Transverse colon (tissue), 4 donors: ENCODE data around the gene RAF1. TPM values are rescaled to one million over a fixed set of nuclear protein-coding genes. Genes with fewer than 3 reads are reported as not detected.
A peak's percentile ranks its signal among the peaks of the same experiment; 100 is the strongest.

Experiments
- DNase-seq: peaks from one replicate; pipeline ENCODE4 v3.0.0-alpha.2; 2019
- H3K27ac ChIP-seq, 4 donors: fragments of 200-600 bp; sonication (generic); 2 replicates each; pipeline ENCODE4 v1.5.1; 2016 to 2018; ENCODE audit warnings: inconsistent platforms in 4 of 4
- H3K27me3 ChIP-seq: fragments of 200-600 bp; sonication (generic); 2 replicates; pipeline ENCODE4 v1.5.1; 2017; ENCODE audit warnings: inconsistent platforms
- H3K36me3 ChIP-seq, 4 donors: fragments of 200-600 bp; sonication (generic); 2 replicates each; pipeline ENCODE4 v1.5.1; 2017 to 2019; ENCODE audit warnings: inconsistent platforms in 4 of 4
- H3K4me1 ChIP-seq, 4 donors: fragments of 200-600 bp; sonication (generic); 2 replicates each; pipeline ENCODE4 v1.5.1; 2017 to 2020; ENCODE audit warnings: inconsistent platforms in 4 of 4
- H3K4me3 ChIP-seq, 4 donors: fragments of 200-600 bp; sonication (generic); 1 replicate in 1 of 4; 2 replicates in 3 of 4; pipeline versions ENCODE4 v1.5.1 to v1.6.1; 2017 to 2019; ENCODE audit warnings: inconsistent platforms in 4 of 4
- H3K9me3 ChIP-seq, 2 donors: fragments of 200-600 bp; sonication (generic); 2 replicates each; pipeline ENCODE4 v1.5.1; 2017 to 2019; ENCODE audit warnings: inconsistent platforms in 2 of 2
- CTCF ChIP-seq, 5 experiments: fragments of 200-600 bp in 3 of 5; fragments of 450-650 bp in 2 of 5; sonication (generic) in 3 of 5; IDR thresholded peaks; 1 replicate in 2 of 5; 2 replicates in 3 of 5; pipeline ENCODE4 v1.5.1; 2016 to 2017; ENCODE audit warnings: antibody characterized with exemption in 5 of 5, inconsistent platforms in 3 of 5, mild to moderate bottlenecking in 2 of 5, moderate library complexity in 1 of 5
- EP300 ChIP-seq: sonication (generic); formaldehyde crosslinking; IDR thresholded peaks from one replicate; pipeline ENCODE4 v1.6.1; 2017; ENCODE audit warnings: antibody characterized with exemption, low read depth
- POLR2A ChIP-seq: fragments of 450-650 bp; IDR thresholded peaks from one replicate; pipeline ENCODE4 v1.6.1; 2016; ENCODE audit warnings: antibody characterized with exemption, mild to moderate bottlenecking, moderate library complexity
- POLR2AphosphoS5 ChIP-seq, 3 donors: sonication (generic); formaldehyde crosslinking; IDR thresholded peaks; one replicate each; pipeline ENCODE4 v1.6.1; 2016; ENCODE audit warnings: antibody characterized with exemption in 3 of 3
- WGBS, 2 donors: methylation state at CpG; one replicate each; pipeline ENCODE4 v1.1.5; 2018; ENCODE audit warnings: low coverage in 1 of 2; 5-methylcytosine and 5-hydroxymethylcytosine counted together
- in situ Hi-C, 4 donors: fragments of 200-750 bp; cut with MboI; loops; one replicate each; pipeline versions ENCODE4 v1.15.0 to v1.15.1; 2017; ENCODE audit warnings: low sequenced_read_pairs in 3 of 4, low pct_ligation_motif_present in 1 of 4, low pct_unique_long_range_greater_than_20kb in 1 of 4
- intact Hi-C: fragments of 100-400 bp; cut with DNase I; formaldehyde crosslinking; loops from one replicate; pipeline ENCODE4 v1.15.1; 2023; ENCODE audit warnings: low total_unique reads
- total RNA-seq, 4 donors: library from RNA; depleted of rRNA; stranded (reverse); fragments of >200 nt; gene quantifications; one replicate each; pipeline ENCODE4 v1.1.0, GENCODE V29; 2016

Gene RAF1
- total RNA-seq, 4 donors from 2014 or later, result 98.4 to 283 (median 132) TPM

- 0% methylated on average over 2 to 77 of the region's 77 CpGs for WGBS, 2 donors
- H3K27ac ChIP-seq, result peak within 1 kb of the TSS; percentile 97 to 99 (median 98)
- peak; percentile 91 for DNase-seq
- in situ Hi-C loops, result loop anchor here in 1 of 4 donors (25.0 kb wide), 1 partner anchor 155 kb away; no protein-coding TSS in a partner anchor
- H3K9me3 ChIP-seq, result no peaks in the 10 kb centered on the region
- H3K4me3 ChIP-seq, result peak within 1 kb of the TSS; percentile 79 to 93 (median 89)
- intact Hi-C loops, result no loop called here
- H3K36me3 ChIP-seq, result no peaks in the 10 kb centered on the region
- TF ChIP-seq POLR2AphosphoS5 (IDR thresholded peaks at IDR 0.05), result peak; percentile 96 to 99 (median 99)
- TF ChIP-seq POLR2A, result peak; percentile 96
- TF ChIP-seq CTCF (IDR thresholded peaks at IDR 0.05), result no peak
- H3K4me1 ChIP-seq, result peaks cover 13 to 45% (median 30%) of the 10 kb centered on the region in 4 donors
- peaks cover 34% of the 10 kb centered on the region for H3K27me3 ChIP-seq
These were observed 107.0 kb downstream of the RAF1 start, which contains the start of gene MKRN2 for GRCh38 chr3:12556690-12557472. Gene MKRN2, plus strand, starts transcription at chr3:12557087. Its CDS starts 64 bp downstream, at chr3:12557151.

GRCh38 chr3:12556314-12556689, 107.6 kb downstream of the RAF1 start:
- peak overlapping the region; percentile 34 to 93 (median 89) for H3K4me3 ChIP-seq
- peak overlapping the region; percentile 97 to 99 (median 98) for H3K27ac ChIP-seq
- whole genome bisulfite sequencing, 2 donors, result 1 to 6% methylated on average over 8 of the region's 8 CpGs
- no peaks in the 10 kb centered on the region for H3K9me3 ChIP-seq
- intact Hi-C loops, result no loop called here
- in situ Hi-C loops, result loop anchor here in 1 of 4 donors (25.0 kb wide), 1 partner anchor 156 kb away; no protein-coding TSS in a partner anchor
- no peak for DNase-seq
- H3K36me3 ChIP-seq, result no peaks in the 10 kb centered on the region
- TF ChIP-seq POLR2AphosphoS5 (IDR thresholded peaks at IDR 0.05), result no peak
- no peak for TF ChIP-seq POLR2A
- TF ChIP-seq EP300, result no peak
- no peak for TF ChIP-seq CTCF (IDR thresholded peaks at IDR 0.05)
- peaks cover 13 to 45% (median 30%) of the 10 kb centered on the region in 4 donors for H3K4me1 ChIP-seq
- H3K27me3 ChIP-seq, result peaks cover 40% of the 10 kb centered on the region

GRCh38 chr3:12553921-12554391, 110.0 kb downstream of the RAF1 start:
- no peak for TF ChIP-seq POLR2A
- no peak for TF ChIP-seq CTCF (IDR thresholded peaks at IDR 0.05)
- TF ChIP-seq POLR2AphosphoS5 (IDR thresholded peaks at IDR 0.05), result no peak
- no peak for TF ChIP-seq EP300
- intact Hi-C loops, result no loop called here
- 5 to 10% methylated on average over 17 to 25 of the region's 26 CpGs for WGBS, 2 donors
- Histone ChIP-seq H3K4me3 (peak overlapping the region; percentile 24 to 54 (median 30)), H3K36me3 (no peaks in the 10 kb centered on the region), H3K4me1 (peaks cover 8 to 31% (median 25%) of the 10 kb centered on the region in 4 donors), H3K27ac (peak overlapping the region in 1 of 4 donors; percentile 1), H3K27me3 (peaks cover 53% of the 10 kb centered on the region), H3K9me3 (no peaks in the 10 kb centered on the region)
- peak; percentile 29 for DNase-seq
- in situ Hi-C loops, result loop anchor here in 1 of 4 donors (25.0 kb wide), 1 partner anchor 158 kb away; no protein-coding TSS in a partner anchor

GRCh38 chr3:12549971-12550760, 113.8 kb downstream of the RAF1 start:
- no peaks in the 10 kb centered on the region for H3K9me3 ChIP-seq
- TF ChIP-seq CTCF (IDR thresholded peaks at IDR 0.05) (no peak), POLR2A (no peak)
- in situ Hi-C loops, result loop anchor here in 1 of 4 donors (25.0 kb wide), 1 partner anchor 162 kb away; no protein-coding TSS in a partner anchor
- intact Hi-C loops, result no loop called here
- H3K4me1 ChIP-seq, result peaks cover 0 to 12% (median 6%) of the 10 kb centered on the region in 4 donors
- H3K36me3 ChIP-seq, result no peaks in the 10 kb centered on the region
- DNase-seq, result no peak
- 72 to 77% methylated on average over 4 to 7 of the region's 7 CpGs for WGBS, 2 donors
- no peak overlapping the region for H3K4me3 ChIP-seq
- no peak overlapping the region for H3K27ac ChIP-seq
- peaks cover 52% of the 10 kb centered on the region for H3K27me3 ChIP-seq
